HuH-7 (cell line): Measurements from ENCODE around the gene TYSND1.
"Not testable (repeated sequence)": the region's sequence is repeated elsewhere in the genome, so short reads cannot be mapped to it uniquely, and the experiment has no call there.

Experiments
- DNase-seq: peaks from one replicate; pipeline ENCODE4 v3.0.0; 2011; ENCODE audit warnings: low spot score

The TYSND1 gene, protein sequence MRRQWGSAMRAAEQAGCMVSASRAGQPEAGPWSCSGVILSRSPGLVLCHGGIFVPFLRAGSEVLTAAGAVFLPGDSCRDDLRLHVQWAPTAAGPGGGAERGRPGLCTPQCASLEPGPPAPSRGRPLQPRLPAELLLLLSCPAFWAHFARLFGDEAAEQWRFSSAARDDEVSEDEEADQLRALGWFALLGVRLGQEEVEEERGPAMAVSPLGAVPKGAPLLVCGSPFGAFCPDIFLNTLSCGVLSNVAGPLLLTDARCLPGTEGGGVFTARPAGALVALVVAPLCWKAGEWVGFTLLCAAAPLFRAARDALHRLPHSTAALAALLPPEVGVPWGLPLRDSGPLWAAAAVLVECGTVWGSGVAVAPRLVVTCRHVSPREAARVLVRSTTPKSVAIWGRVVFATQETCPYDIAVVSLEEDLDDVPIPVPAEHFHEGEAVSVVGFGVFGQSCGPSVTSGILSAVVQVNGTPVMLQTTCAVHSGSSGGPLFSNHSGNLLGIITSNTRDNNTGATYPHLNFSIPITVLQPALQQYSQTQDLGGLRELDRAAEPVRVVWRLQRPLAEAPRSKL

DNA sequence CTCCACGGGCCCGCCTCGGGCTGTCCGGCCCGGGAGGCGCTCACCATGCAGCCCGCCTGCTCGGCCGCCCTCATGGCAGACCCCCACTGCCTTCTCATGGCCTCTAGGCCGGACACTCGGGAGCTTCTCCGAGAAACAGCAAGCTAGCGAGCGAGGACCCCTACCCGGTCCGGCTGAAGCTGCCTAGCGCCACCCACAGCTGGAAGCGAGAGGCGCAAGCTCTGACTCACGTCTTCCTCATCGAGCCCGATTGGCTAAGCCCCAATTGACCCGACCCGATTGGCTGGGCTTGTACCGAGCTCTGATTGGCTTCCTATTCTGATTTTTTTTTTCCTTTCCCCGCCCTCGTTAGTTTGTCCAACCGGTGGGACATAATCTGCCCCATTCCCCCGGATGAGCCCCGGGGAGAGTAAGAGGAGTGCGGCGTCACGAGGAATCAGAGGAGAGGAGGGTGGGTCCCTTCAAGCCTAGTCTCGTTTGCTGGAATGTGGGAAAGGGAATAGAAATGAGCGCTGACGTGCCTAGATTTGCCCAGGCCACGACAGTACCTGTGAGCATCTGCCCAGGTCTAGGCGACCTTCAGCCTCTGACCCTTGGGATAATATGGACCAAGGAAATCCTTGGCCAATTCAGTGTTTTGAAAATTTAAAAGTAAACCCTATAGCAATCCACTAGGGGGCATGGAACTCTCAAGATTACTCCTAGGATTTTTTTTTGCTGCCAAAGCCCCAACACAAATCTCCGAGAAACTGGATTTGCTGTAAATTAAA lies at the start of gene TYSND1:
Gene TYSND1 (minus strand): TSS at position 212 of the 770 bp plus-strand sequence. CDS start 114 bp downstream, at position 98.
- DNase-seq = peak; percentile 98

DNA sequence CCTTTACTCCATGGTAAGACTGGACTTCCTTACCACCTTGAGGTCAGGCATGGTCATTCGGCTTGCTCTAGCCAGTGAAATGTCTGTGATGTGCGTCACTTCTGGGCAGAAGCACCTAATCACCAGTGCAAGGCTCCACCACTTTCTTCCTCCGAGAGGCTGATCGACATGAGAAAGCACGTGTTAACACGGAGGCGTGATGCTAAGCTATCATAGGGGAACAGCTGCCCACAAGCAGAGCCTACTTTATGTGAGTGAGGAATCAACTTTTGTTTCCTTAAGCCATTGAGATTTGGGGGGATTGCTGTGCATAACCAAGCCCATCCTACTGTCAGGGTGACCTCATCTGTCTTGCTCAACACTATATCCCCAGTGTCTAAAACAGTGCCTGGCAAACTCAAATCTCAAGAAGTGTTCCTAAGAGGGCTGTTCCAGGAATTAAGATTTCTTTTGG lies 46.9 kb upstream of the TYSND1 start:
- no peak for DNase-seq

DNA sequence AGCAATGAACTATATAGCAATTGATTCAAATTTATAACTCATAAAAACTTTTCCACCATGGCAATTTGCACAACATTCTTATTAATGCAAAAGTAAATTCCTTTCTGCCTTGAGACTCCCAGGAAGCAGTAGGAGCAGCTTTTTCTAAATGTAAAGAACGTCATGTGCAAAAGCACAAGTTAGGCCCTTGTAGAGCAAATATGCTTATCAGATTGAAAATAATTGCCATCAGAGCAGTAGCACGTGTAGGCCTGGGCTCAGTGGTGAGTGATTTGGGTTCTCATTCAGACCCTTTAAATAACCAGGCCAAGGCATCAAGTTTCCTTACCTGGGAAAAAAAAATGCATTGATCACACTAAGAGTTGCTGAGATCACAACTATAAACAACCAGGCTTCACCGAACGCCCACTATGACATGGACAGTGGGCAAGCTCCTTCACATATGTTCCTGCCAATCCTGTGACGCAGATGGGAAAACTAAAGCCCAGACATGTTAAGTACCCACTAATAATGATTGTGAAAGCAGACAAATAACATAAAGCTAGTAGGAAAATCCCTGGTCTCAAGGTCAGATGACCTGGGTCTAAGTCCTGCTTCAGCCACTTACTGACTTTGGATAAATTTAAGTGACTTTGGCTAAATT lies 45.9 kb upstream of the TYSND1 start:
- DNase-seq = no peak

DNA sequence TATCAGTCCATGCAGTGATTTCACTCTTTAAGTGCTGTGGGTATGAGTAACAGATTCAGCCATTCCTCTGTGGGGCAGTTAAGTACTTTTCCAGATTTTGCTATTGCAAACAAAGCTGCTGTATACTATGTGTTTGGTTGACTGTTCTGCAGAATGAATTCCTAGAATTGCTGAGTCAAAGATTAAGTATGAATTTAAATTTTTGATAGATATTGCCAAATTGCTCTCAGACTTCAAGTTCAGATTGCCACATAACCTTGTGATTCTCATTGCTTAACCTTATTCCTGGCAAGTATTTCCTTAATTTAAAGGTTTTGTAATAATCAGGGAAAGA lies 45.4 kb upstream of the TYSND1 start:
- no peak for DNase-seq

DNA sequence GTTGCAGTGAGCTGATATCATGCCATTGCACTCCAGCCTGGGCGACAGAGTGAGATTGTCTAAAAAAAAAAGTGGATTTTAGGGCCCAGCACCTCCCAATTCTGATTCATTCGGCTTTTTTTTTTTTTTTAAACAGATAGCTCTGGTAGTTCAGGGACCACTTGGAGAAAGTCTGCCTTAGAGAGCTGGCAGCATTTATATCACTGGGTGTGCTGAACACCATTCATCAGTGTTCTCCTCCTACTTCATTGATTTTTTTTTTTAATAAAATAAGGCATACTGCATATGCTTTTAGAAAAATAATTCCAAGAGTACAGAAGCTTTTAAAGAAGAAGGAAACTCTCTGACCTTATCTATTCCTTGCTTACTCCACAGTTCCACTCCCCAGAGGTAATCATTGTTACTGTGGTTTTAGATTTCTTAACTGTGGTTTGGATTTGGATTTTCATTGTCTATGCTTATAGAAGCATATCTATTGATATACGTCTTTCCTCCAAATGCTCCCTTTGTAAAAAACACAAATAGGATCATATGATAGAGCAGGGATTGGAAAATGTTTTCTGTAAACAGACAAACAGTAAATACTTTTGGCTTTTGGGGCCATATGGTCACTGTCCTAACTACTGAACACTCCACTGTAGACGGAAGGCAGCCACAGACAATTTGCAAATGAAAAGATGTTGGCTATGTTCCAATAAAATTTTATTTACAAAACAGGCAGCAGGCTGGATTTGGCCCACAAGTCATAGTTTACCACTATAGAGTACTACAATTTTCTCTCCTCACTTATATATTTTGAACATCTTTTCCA lies 44.9 kb upstream of the TYSND1 start:
- DNase-seq = no peak

DNA sequence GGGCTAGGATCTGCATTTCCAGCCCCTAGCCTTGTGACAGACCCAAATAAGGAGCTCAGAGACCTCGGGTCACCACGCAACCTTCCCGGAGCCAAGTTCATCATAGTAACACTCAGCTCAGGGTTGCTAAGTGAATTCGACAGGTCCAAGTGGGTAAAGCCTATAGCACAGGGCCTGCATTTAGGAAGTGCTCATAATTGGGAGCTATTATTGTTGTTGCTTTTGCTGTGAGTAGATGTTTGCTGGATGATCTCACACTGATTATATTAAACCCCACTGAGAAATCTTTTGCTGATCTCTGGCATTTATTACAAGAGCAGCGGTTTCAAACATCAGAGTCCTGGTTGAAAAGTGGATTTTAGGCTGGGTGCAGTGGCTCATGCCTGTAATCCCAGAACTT lies 44.1 kb upstream of the TYSND1 start:
- no peak for DNase-seq

DNA sequence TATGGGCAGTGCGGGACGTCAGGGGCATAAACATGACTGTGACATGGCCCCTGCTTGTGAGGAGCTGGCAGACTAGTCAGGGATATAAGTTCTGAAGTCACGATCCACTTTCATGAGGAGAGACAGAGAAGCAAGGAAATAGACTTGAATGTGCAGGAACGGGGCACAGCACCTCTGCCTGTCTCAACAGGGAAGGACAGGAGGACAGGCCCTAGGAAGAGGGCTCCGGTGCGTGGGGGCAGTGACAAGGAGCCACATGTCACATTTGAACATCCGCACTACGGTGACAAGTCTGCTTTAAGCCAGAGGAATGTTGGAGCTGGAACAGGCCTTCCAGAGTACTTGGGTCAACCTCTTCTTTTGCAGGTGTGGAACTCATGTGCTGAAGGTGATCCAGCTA lies 43.6 kb upstream of the TYSND1 start:
- no peak for DNase-seq

DNA sequence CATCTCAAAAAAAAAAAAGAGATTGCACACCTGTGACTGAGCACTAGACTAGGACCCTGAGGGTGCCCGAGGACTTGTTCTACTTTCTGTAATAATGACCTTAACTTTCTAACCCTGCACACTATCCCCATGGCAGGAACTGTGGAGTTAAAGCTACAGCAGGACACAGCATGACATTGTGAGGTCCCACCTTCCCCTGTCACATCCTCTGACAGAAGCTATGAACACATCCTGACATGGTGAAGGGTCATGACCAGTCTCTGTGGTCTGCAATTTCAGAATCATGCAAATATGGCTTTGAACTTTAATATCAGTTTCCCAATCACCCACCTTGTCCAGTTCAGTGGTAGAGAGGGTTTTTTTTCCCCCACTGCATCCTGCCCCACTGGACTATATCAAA lies 42.3 kb upstream of the TYSND1 start:
- DNase-seq = no peak

DNA sequence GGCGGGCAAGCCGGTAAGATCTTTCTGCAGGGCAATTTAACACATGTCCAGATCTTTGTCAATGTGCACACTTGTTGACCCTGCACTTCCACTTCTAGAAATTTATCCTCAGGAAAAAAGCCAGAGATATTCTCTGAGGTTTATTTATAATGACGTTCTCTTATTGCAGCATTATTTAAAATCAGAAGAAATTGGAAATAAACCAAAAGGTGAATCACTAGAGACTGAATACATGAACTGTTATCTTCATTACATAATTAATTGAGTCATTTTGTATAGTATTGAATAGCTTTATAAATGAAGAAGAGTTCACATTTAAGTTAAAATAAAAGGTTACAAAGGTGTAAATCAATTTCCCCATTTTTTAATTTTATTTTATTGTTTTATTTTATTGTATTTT lies 40.1 kb upstream of the TYSND1 start:
- DNase-seq = no peak

DNA sequence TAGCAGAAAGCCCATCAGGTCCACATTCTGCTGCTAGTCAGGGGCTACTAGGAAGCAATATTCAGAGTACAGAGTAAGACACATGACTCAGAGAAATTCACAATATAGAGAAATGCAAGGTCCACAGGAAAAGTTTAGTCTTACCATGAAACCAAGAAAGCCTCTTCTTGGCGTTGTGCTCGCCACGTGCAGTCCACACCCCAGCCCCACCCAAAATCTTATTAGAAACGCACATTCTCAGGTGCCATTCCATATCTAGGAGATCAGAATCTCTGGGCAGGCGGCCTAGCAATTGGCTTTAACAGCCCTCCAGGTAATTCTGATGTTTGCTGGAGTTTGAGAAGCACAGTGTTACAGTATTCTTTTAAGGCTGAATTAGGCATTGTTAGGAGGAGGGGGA lies 39.6 kb upstream of the TYSND1 start:
- DNase-seq = no peak

DNA sequence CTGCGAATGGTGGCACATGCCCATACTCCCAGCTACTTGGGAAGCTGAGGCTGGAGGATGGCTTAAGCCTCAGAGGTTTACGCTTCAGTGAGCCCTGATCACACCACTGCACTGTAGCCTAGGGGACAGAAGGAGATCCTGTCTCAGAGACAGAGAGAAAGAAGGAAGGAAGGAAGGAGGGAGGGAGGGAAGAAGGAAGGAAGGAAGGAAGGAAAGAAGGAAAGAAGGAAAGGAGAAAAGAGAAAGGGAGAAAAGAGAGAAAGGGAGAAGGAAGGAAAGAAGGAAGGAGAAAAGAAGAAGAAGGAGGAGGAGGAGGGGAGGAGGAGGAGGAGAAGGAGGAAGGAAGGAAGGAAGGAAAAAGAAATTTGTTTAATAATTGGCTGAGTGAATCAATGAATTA lies 36.8 kb upstream of the TYSND1 start:
- DNase-seq = no peak

DNA sequence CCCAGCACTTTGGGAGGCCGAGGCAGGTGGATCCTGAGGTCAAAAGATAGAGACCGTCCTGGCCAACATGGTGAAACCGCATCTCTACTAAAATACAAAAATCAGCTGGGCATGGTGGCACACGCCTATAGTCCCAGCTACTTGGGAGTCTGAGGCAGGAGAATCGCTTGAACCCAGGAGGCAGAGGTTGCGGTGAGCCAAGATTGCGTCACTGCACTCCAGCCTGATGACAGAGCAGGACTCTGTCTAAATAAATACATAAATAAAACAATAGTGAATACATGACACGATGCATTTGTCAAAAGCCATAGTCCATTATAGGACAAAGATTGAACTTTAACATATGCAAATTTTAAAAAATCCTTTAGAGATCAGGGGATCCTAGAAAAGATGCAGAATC lies 32.7 kb upstream of the TYSND1 start:
- not testable (repeated sequence) for DNase-seq

DNA sequence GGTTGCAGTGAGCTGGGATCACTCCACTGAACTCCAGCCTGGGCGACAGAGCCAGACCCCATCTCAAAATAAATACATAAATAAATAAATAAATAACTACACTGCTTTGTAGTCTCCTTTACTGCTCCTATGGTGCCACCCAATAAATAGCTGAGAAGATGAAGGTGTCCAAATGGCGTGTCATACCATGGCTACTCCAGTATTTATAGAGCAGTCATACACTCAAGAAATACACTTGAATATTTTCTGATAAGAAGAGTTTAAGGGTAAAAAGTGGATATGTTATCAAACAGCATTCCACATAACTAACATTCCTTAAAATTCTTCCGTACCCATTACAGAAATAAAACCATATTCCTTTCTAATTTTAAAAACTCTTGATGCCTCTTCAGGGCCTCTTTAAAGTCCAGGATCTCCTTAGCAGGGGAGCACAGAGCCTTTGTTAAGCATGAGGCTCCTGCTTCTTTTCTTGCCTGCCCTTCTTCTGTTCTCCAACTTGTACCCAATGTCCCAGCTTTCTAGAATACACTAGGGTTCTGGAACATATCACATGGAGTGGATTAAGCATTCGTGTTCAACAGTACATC lies 31.7 kb upstream of the TYSND1 start:
- no peak for DNase-seq

DNA sequence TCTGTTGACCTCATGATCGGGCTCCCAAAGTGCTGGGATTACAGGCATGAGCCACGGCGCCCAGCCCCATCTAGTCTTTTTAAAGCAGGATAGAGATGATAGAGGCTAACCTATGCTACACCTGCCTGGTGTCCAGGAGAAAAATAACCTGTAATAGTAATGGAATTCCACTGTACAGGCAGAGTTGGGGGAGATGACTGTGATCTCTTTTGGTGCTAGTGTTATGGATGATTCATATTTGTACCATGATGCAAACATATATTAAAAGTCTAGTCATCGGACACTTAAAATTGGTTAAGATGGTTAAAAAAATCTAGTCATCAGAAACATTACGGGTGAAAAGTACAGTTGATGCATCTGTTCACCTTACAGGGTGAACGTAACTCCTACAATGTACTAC lies 29.9 kb upstream of the TYSND1 start:
- no peak for DNase-seq

DNA sequence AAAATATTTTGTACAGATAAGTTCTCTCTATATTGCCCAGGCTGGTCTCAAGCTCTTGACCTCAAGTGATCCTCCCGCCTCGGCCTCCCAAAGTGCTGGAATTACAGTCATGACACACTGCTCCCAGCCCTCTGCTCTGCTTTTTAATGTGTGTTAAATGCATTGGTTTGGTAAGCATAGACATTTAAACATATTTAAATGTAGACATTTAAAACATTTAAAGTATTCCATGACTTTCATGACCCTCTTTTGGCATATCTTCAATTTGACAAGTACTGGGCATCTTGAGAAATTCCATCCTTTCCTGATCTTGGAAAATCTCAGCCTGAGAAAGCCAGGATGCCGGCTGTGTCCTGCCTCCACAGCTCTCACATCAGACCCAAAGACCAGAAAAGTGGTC lies 29.0 kb upstream of the TYSND1 start:
- no peak for DNase-seq

DNA sequence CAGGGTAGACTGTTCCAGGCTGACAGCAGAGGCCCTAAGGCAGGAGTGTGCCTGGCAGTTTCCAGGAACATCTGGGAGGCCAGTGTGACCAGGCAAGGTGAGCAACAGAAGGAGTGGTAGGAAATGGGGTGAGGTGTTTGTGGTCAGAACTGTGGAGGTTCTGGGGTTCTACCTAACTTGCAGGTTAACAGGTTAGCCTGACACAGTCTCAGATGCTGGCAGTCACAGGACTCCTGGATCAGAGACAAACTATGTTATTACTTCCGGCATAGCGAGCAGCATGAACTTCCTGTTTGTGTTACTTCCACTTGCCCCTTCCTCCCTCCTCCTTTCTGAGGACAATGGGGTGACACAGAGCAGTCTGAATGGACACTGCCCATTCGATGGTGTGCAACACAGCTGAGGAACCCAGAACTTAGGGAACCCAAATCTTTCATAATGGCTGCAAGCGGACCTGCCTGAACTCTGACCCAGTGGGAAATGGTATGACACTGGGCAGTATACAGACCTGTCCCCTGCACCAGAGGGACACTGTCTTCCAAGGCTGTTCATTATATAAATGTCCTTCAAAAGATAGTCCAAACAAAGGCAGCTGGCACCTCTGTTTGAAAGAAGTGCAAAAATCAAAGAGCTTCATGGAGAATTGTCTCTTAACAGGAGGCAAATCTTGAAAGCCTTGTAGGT lies 27.7 kb upstream of the TYSND1 start:
- no peak for DNase-seq

DNA sequence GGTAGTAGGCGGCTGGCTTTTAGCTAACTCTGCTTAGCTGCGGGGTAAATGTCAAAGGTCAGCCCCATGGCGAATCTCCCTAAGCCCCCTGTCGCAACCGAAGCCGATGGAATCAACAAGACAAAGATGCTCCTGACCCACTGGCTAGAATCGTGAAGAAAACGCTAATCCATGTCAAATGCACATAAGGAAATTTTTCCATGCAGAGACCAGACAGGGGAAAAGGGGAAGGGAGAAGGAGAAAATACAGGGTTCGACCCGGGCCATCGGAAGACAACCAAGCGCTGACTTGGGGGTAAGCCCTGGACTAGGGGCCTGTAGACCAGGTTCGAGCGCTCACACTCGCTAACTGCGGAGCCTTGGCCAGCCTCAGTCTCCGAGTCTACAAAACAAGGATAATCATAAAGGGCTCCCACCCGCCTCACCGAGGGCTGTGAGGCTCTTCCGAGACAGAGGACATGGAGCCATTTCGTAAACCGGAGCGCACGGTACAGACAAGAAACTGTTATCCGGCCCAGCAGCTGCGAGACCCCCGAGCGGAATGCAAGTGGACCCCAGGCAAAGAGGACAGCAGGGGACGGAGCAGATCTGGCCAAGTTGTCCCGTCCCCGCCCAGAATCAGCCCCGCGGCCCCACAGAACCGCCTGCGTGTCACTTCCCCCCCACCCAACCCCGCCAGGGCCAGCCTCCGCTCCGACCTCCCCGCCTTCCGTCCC lies 23.3 kb upstream of the TYSND1 start:
- no peak for DNase-seq

DNA sequence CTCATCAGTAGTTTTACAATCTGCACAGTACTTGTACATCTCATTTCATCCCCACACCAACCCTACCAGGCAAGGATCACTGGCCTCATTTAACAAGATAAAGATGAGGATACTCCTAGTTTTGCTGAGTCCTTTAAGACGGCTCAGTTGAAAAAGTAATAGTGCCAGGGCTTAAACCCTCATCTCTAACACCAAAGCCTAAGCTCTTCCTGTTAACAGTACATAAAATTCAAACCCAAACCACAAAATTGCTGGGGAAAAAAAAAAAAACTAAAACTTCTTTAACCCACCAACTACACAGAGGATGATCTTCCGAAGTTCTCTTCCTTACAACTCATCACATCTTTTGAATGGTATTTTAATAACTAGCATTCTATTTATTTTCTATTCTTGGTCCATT lies 22.5 kb upstream of the TYSND1 start:
- no peak for DNase-seq

DNA sequence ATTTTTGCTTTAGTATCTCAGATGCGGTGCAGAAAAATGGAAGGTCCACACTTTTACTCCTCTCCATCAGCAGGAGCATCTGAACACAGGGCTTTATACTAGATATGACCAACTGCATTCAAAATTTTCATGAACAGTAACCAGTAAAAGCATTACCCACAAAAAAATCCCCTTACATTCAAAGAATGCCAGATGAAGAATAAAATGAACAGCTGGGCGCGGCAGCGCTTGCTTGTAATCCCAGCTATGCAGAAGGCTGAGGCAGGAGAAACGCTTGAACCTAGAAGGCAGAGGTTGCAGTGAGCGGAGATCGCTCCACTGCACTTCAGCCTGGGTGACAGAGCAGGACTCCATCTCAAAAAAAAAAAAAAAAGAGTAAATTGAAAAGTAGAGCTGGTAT lies 20.7 kb upstream of the TYSND1 start:
- no peak for DNase-seq

DNA sequence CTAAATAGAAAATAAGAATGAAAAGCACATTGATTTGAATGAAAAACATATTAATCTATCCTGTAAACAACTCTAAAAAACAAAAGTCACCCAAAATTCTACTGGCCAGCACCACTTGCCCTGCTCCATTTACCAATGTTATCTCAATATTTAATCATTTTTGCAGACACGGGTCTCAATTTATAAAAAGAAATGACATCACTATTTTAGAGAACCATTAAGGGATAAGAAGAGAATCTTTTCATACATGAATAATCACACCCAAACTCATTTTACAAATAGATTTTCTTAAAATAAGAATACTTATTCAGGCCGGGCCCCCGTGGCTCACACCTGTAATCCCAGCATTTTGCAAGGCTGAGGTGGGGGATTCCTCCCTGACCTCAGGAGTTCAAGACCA lies 19.9 kb upstream of the TYSND1 start:
- DNase-seq = no peak
